Thoracic aorta (tissue), 2 donors: ENCODE results near the gene LRRC27. TPM values are rescaled to one million over a fixed set of nuclear protein-coding genes. Genes with fewer than 3 reads are reported as not detected.

ENCODE experiments used
- ATAC-seq: fragments of 150-250 bp; one replicate; pipeline ENCODE4 v1.8.0; 2017; ENCODE audit warnings: low read depth; ENCODE audit not compliant: insufficient number of reproducible peaks, low FRiP score
- DNase-seq: peaks from one replicate; pipeline ENCODE4 v3.0.0-alpha.2; 2020; ENCODE audit warnings: low spot score
- H3K27ac ChIP-seq, 2 donors: fragments of 200-600 bp; sonication (generic); 1 replicate in 1 of 2; 2 replicates in 1 of 2; pipeline ENCODE4 v1.5.1; 2016; ENCODE audit warnings: mild to moderate bottlenecking in 2 of 2, moderate library complexity in 2 of 2
- H3K27me3 ChIP-seq: fragments of 200-600 bp; sonication (generic); replicated peaks from 2 replicates; pipeline ENCODE4 v1.6.0; 2016; ENCODE audit warnings: mild to moderate bottlenecking; ENCODE audit not compliant: insufficient read depth
- H3K36me3 ChIP-seq: fragments of 200-600 bp; sonication (generic); one replicate; pipeline ENCODE4 v1.5.1; 2016
- H3K4me1 ChIP-seq, 2 donors: fragments of 200-600 bp; sonication (generic); 1 replicate in 1 of 2; 2 replicates in 1 of 2; pipeline versions ENCODE4 v1.5.1 to v1.6.0; 2016; ENCODE audit warnings: low read depth in 2 of 2, mild to moderate bottlenecking in 1 of 2; ENCODE audit not compliant: control insufficient read depth in 1 of 2
- H3K4me3 ChIP-seq: fragments of 200-600 bp; sonication (generic); 2 replicates; pipeline ENCODE4 v1.5.1; 2016; ENCODE audit warnings: mild to moderate bottlenecking
- H3K9me3 ChIP-seq: fragments of 200-600 bp; sonication (generic); 2 replicates; pipeline ENCODE4 v1.5.1; 2016
- total RNA-seq, 2 donors: library from RNA; depleted of rRNA; stranded (reverse); fragments of >200 nt; gene quantifications; one replicate each; pipeline versions ENCODE4 v1.1.0 to v1.2.3, GENCODE V29; 2016
- TF ChIP-seq, protein P1 (sequence below): fragments of 200-600 bp; sonication (generic); IDR thresholded peaks from one replicate; pipeline ENCODE4 v1.5.1; 2019; ENCODE audit warnings: antibody characterized with exemption

LRRC27 gene
- total RNA-seq, 2 donors from 2014 or later: 3.2 to 8.9 TPM

DNA sequence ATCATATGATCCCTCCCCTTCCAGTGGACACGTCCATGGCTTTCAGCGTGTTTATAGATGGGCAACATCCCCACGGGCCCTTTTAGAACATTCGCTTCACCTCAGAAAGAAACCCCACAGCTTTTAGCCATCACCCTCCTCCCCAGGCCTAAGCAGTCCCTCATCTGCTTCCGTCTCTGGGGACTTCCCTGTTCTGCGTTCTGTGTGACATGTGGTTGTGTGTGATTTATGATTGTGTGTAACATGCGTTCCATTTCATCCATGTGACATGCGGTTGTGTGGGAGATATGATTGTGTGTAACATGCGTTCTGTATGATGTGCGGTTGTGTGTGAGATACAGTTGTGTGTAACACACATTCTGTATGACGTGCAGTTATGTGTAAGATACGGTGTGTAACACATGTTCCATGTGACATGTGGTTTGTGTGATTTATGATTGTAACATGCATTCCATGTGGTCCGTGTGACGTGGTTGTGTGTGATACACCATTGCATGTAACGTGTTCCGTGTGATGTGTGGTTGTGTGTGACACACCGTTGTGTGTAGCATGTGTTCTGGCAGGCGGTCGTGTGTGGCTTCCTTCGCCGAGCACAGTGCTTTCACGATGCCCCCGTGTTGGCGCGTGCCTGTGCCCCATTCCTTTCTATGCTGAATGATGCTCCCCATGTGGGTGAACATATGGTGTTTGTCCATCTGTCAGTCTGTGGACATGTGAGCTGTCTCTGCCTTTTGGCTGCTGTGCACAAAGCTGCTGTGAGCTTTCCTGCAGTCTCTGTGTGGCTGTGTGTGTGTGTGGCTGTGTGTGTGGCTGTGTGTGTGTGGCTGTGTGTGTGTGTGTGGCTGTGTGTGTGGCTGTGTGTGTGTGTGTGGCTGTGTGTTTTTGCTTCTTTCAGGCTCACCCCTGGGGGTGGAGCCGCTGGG is 91.2 kb downstream of the LRRC27 start:
- DNase-seq (no peak), ATAC-seq (no peak)
- Histone ChIP-seq H3K4me3 (no peak overlapping the region), H3K27me3 (no peaks in the 10 kb centered on the region), H3K27ac (no peak overlapping the region), H3K36me3 (no peaks in the 10 kb centered on the region), H3K9me3 (no peaks in the 10 kb centered on the region), H3K4me1 (peaks cover 21 to 39% of the 10 kb centered on the region in 2 donors)
- TF ChIP-seq, protein P1, sequence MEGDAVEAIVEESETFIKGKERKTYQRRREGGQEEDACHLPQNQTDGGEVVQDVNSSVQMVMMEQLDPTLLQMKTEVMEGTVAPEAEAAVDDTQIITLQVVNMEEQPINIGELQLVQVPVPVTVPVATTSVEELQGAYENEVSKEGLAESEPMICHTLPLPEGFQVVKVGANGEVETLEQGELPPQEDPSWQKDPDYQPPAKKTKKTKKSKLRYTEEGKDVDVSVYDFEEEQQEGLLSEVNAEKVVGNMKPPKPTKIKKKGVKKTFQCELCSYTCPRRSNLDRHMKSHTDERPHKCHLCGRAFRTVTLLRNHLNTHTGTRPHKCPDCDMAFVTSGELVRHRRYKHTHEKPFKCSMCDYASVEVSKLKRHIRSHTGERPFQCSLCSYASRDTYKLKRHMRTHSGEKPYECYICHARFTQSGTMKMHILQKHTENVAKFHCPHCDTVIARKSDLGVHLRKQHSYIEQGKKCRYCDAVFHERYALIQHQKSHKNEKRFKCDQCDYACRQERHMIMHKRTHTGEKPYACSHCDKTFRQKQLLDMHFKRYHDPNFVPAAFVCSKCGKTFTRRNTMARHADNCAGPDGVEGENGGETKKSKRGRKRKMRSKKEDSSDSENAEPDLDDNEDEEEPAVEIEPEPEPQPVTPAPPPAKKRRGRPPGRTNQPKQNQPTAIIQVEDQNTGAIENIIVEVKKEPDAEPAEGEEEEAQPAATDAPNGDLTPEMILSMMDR: no peak

DNA sequence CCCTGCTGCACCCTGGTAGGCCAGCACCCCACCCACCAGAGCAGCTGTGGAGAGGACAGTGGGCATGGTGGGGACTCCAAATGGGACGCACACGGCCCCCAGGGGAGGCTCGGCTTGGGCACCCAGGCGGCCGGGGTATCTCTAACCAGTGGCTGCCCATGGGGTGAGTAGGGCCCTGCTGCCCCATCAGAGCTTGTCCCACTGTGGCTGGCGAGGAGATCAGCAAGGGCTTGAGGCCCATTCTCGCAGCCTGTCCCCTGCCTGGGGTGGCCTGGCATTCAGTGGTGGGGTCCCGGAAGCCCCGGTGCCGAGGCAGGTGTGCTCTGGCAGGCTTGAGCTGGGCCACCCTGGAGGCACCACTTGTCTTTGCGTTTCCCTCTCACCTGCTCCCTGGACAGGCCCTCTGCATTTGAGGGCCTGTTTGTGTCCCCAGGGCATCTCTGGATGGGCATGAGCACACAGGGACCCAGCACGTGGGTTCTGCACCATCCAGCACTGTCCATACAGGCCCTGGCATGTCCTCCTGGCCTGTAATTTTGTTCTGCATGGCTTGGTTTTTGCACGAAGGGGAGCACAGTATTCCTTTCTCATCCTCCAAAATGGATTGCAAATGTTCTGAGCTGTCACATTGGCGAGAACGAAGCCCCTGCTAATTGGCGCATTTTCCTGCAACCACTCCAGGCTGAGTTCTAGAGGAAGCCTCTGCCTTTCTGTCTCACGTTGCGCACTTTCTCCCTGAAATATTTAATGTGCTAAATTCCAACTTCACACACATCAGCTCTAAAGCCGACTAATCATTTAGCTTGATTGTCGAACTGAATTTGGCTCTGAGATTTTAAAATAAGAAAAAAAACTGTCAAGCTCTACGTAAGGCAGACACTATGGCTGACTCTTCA is 92.2 kb downstream of the LRRC27 start:
- Histone ChIP-seq H3K9me3 (no peaks in the 10 kb centered on the region), H3K4me1 (peaks cover 18 to 30% of the 10 kb centered on the region in 2 donors), H3K27me3 (no peaks in the 10 kb centered on the region), H3K36me3 (no peaks in the 10 kb centered on the region), H3K27ac (no peak overlapping the region), H3K4me3 (no peak overlapping the region)
- DNase-seq (no peak), ATAC-seq (no peak)
- TF ChIP-seq, protein P1: no peak

DNA sequence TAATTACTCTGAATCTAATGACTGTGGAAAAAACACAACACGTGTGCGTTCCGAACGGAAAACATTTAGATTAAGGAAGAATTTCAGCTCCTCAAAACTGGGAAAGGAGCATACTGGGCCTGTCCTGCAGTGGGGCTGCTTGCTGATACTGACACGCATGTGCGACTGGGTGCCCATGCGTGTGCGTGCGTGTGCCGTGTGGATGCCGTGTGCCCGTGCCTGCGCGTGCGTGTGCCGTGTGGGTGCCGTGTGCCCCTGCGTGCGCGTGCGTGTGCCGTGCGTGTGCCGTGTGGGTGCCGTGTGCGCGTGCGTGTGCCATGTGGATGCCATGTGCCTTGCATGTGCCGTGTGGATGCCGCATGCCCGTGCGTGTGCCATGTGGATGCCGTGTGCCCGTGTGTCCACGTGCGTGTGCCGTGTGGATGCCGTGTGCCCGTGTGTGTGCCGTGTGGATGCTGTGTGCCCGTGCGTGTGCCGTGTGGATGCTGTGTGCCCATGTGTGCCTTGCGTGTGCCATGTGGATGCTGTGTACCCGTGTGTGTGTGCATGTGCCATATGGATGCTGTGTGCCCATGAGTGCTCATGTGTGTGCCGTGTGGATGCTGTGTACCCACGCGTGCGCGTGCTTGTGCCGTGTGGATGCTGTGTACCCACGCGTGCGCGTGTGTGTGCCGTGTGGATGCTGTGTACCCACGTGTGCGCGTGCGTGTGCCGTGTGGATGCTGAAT is 93.2 kb downstream of the LRRC27 start:
- Histone ChIP-seq H3K4me1 (peaks cover 15 to 23% of the 10 kb centered on the region in 2 donors), H3K4me3 (no peak overlapping the region), H3K36me3 (no peaks in the 10 kb centered on the region), H3K27ac (no peak overlapping the region), H3K9me3 (no peaks in the 10 kb centered on the region), H3K27me3 (no peaks in the 10 kb centered on the region)
- TF ChIP-seq, protein P1: no peak
- DNase-seq: no peak
- no peak for ATAC-seq

DNA sequence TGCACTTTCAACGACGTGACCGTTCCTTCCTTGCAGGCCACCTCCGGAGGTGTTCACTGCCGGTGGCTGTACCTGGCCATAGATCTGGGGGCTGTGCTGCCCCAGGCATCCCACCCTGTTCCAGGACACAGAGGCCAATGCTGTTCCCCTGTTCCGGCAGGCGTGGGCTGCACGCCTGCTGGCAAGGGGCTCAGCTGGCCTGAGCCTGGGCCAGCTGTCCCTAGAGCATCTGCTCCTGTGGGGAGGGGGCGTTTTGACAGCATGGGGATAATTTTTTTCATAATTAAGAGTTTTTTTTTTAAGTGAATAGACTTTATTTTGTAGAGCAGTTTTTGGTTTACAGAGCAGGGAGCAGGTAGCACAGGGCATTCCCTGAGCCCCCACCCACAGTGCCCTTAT is 93.8 kb downstream of the LRRC27 start:
- Histone ChIP-seq H3K4me1 (peaks cover 14 to 17% of the 10 kb centered on the region in 2 donors), H3K4me3 (no peak overlapping the region), H3K9me3 (no peaks in the 10 kb centered on the region), H3K36me3 (no peaks in the 10 kb centered on the region), H3K27ac (no peak overlapping the region), H3K27me3 (no peaks in the 10 kb centered on the region)
- TF ChIP-seq, protein P1: no peak
- DNase-seq: no peak
- no peak for ATAC-seq
